ENCODE measurements around the gene GLT8D2.

The GLT8D2 gene, protein sequence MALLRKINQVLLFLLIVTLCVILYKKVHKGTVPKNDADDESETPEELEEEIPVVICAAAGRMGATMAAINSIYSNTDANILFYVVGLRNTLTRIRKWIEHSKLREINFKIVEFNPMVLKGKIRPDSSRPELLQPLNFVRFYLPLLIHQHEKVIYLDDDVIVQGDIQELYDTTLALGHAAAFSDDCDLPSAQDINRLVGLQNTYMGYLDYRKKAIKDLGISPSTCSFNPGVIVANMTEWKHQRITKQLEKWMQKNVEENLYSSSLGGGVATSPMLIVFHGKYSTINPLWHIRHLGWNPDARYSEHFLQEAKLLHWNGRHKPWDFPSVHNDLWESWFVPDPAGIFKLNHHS

DNA sequence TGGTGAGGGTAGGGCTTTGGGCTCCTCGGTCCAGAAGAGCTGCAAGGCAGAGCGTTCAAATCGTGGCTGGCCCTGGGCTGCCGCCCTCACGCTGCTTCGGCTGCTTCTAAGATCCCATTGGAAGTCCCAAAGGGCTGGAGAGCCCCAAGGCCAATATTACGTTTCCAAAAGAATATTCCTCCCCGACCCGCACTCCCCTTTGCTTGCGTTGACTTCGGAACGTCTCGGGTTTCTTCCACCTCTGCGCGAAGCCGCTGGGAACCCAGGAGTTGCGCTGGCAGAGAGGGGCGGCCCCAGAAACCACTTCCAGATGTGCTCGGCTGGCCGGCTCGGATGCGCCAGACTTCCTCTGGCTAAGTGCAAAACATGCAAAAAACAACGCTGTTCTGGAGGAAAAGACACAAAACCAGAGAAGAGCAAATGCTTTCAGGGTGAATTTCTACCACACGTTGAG lies at the start of gene GLT8D2:
GLT8D2 (minus strand) TSS at position 285 of the 454 bp plus-strand sequence. CDS start 30,539 bp downstream, outside the sequence.
- peak in 1 of 56 donors; percentile 2 for DNase-seq

DNA sequence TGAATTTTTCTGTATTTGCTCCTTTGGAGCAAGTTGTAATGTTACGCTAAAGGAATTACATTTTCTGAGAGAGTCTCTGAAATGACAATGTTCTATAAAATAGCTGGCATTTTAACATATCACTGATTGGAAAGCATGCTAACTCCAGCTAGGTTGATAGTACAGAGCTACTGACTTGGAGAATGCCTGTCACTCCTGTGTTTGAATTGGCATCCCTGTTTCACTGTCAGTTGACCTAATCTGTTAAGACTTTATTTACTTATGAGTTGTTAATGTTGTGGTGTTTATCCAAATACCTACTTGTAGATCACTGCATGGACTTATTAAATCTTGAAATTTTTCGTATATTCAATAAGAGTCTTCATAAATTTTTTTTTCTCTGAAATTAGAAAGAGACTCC lies 48.0 kb upstream of the GLT8D2 start:
- DNase-seq = no peak

DNA sequence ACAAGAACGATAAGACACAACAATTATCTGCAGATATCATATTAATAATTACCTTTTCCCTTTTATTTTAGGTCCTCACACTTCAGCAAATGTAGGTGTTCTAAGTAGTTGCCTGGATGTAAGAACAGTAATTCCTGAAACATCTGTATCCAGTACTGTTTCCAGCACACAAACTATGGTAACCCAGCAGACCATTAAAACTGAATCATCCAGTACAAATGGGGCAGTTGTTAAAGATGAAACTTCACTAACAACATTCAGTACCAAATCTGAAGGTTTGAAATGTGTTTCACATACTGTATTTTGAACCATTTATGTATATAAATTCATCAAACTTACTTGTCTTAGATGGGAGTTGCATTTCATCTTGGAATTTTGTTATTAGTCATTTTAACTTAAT lies 45.3 kb upstream of the GLT8D2 start:
- DNase-seq = no peak

DNA sequence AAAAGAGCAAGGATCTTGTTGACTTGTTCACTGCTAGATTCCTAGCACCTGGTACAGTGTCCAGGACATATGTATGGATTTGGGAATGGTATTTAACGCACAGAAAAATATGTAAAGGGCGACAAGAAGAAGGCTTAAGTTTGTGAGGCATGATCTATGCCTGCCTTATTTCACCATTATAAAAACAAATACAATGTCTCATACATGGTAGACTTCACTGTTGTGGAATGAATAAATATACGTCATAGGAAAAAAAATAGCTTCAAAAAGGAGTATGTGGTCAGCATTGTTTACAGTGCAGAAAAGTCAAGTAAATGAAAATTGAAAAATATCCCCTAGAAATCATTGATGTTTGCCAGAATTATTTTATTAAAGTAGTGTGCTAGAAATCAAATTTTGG lies 44.3 kb upstream of the GLT8D2 start:
- DNase-seq = no peak

DNA sequence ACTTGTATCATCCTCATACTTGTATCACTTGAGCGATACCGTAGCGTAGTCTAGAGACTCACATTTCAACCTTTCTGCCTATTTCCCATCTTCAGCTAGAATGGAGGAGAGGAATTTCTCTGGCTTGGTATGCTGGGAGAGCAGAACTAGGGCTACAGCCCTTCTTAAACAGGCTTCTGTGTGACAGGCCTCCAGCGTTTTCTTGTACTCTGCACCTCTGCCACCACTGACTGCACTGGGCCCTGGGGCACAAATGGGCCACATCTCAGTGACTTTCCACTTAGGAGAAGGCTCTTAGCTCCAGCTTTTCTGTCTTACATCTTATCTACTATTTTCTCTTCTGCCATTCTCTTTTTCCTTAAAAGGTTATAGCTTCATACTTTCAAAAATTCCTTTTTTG lies 41.1 kb upstream of the GLT8D2 start:
- no peak for DNase-seq

DNA sequence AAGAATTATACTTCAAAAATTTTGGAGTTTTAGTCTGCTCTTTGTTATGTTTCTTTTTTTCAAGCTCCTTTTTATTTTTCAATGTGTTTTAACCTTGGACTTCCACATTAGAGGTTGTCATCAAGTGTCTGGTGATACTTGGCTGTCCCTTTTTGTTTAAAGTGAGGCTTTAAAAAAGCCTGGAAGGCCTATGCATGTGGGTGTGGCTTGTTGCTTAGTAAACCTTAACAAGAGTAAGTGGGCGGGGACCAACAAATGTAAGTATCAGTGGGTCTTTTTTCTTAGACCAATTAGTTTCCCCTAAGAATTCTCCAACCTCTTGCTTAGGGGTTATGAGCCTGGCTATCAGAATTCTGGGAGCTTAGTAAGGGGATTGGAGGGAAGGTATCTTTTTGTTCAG lies 40.7 kb upstream of the GLT8D2 start:
- DNase-seq = no peak

DNA sequence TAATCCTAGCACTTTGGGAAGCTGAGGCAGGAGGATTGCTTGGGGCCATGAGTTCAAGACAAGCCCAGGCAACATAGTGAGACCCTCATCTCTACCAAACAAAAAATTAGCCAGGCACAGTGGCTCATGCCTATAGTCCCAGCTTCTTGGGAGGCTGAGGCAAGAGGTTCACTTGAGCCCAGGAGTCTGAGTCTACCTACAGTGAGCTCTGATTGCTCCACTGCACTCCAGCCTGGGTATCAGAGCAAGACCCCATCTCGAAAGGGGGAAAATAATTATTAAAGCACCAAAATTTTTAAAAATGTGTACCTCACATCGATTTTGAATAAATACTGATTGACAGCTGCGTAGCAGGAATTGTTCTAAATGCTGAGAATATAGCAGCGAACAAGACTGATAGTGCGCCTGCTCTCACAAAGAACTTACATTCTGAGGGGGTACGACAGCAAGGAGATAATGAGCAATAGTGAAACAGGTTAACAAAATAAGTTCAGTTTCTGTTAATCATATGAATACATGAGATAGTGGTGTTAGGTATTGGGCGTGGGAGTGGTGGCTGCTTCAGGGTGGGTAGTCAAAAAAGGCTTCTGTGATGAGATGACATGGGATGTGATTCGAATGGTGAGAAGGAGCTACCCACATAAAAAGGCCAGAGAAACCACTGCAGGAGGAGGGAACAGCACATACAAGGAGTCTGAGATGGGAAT lies 33.9 kb upstream of the GLT8D2 start:
- DNase-seq = no peak

DNA sequence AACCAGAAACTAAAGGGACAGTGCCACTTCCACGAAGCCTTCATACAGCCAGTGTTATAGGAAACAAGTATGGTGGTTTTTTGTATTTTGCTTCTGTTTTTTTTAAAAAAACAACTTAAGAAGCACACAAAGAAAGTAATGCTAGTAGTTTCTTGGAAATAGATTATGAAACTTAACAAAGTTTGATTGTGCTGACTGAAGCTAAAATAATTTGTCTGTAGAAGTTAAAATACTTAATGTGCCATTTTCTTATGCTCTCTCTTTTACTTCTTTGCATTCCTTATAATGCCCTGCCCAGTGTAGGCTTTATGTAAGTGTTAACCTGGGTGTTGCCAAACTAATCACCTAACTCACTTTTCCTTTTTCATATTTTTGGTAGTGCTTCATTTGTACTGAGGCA lies 30.8 kb upstream of the GLT8D2 start:
- no peak for DNase-seq

DNA sequence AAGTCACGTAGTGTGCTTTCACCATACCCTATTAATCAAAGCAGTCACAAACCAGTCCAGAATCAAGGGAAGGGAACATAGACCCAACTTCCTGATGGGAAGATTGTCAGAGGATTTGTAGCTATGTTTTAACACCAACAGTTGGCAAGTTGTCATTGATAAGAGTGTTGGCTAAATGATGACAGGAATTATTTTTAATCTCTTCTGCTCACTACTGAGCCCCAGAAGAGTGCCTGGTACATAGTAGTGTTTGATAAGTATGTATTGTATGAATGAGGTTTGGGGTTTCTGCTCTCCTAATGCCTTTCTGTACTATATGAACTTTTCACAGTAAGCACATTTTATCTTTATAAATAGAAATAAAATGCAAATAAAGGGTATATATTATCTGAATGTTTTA lies 29.0 kb upstream of the GLT8D2 start:
- no peak for DNase-seq

DNA sequence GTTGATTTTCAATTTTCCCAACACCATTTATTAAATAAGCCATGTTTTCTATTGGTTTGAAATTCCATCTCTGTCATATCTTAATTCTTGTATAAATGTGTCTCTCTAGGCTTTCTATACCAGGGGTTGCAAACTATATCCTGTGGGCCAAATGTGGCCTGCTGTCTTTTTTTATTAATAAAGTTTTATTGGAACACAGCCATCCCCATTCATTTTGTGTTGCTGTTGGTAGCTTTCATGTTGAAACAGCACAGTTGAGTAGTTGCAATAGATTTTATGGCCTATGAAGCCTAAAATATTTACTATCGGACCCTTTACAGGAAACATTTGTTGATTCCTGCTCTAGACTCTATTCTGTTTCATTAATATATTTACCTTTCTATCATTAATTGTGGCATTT lies 23.7 kb upstream of the GLT8D2 start:
- no peak for DNase-seq

DNA sequence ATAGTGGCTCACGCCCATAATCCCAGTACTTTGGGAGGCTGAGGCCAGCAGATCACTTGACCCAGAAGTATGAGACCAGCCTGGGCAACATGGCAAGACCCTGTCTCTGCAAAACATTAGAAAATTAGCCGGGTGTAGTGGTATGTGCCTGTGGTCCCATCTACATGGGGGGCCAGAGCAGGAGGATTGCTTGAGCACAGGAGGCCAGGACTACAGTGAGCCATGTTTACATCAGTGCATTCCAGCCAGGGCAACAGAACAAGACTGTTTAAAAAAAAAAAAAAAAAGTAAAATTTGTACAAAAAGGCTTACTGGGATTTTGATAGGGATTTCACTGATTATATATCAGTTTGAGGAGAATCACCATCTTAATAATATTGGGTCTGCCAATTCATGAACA lies 22.1 kb upstream of the GLT8D2 start:
- DNase-seq = no peak

DNA sequence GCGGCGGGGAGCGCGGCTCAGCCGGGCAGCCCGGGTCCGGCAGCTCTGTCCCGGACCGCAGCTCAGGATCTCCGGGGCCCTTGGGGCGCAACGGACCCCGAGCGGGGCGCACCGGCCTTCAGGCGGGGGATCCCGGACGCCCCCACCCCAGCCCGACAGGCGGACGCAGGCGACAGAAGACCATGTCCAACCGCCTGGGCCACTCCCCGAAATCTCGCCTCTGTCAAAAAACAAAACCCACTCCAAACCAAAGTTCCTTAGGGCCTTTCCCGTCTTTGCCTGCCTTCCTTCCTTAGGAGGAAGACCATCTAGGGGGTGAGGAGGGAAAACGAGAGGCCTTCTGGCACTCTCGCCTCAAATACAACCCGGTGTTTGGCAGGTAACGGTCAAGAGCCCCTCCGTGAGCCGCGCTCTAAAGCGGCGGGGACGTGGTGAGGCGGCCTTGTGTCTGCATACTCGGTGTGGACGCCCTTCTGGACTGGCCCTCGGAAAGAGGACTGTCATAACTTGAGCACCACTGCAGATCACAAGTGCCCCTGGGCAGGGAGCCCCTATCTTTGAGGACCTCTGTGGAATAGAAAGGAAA lies 14.9 kb upstream of the GLT8D2 start:
- DNase-seq = peak in 16 of 56 donors; percentile 4 to 64 (median 29)

DNA sequence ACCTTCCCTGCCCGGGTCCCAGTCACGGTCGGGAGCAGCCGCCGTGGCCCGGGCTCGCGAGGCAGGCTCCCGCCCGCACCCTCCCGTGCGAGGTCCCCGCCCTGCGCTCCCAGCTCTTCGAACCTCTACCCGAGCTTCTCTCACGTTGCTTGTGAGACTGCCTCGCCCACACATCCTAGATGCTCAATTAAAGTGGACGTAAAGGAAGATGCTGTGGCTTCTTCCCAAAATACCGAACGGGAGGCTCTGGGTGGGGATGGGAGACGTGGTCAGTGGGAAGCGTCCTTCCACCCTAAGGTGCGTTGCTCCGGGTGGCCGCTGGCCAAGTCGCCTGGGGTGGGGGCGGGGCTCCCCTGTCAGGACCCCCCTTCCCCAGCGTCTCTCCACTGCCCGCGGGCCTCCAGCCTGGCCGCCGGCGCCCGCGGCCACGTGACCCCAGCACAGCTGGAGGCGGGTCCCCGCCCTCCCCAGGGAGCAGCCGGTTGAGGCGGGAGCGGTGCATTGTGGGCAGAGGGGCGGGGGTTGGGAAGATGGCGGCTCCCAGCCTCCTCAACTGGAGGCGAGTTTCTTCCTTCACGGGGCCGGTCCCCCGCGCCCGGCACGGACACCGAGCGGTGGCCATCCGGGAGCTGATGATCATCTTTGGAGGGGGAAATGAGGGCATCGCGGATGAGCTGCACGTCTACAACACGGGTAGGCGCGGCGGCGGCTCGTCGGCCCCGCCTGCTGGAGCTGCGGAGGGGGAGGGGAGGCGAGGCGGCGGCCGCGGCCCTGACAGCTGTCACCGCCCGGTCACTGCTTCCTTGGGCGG lies 14.2 kb upstream of the GLT8D2 start, which contains the start of gene HCFC2:
HCFC2 (plus strand) TSS at position 501 of the 811 bp plus-strand sequence; CDS start at position 531, 30 bp downstream.
- peak; percentile 30 to 94 (median 88) for DNase-seq

DNA sequence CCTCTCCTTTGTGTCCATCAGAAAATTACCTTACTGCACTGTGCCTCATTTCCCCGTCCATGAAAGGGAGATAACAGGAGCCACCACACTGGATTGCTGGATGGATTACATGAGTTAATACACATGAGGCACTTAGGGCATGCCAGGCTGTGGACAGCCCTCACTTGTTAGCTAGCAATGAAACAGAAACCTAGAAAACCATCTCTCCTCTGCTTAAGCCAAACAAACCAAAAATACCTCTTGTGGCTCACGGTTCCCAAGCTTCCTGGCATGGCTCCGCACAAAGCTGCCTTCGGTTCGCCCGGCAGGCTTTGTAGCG lies 13.7 kb upstream of the GLT8D2 start:
- peak in 2 of 56 donors; percentile 33 to 40 for DNase-seq

DNA sequence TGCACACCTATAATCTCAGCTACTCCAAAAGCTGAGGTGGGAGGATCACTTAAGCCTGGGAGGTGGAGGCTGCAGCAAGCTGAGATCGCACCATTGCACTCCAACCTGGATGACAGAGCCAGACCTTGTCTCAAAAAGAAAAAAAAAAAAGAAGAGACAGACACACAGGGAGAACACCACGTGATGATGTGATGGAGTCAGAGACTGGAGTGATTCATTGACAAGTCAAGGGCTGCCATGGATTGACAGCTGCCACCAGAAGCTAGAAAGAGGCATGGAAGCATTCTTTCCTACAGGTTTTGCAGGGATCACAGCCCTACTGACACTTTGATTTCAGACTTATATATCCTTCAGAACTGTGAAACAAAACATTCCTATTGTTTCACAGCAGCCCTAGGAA lies 10.8 kb upstream of the GLT8D2 start:
- DNase-seq = no peak

DNA sequence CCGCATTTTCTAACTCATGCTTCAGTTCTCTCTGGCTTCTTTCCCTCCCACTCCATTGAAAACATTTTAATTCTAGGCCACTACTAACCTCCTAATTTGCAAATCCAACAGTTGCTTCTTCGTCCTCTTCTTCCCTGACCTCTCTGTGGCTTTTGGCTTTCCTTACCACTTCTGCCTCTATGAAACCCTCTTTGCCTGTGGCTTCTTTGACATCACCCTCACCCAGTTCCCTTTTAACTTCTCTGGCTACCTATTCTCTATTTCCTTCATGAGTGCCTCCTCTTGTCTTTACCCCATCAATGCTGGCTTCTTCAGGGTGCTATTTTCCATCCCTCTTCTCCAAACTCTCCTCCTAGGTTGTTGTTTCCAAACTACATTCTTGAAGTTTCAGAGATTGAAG lies 10.0 kb upstream of the GLT8D2 start:
- DNase-seq = no peak

DNA sequence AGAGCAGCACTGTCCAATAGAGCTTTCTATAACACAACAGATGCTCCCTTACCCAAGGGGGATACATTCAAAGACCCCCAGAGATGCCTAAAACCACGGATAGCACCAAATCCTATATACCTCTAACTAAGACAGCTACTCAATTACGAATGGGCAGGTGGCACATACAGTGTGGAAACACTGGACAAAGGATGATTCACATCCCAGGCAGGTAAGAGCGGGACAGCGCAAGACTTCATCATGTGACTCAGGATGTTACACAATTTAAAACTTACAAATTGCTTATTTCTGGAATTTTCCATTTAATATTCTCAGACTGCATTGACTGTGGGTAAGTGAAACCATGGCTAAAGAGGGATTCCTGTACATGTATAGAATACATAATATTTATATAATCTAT lies 8.8 kb upstream of the GLT8D2 start:
- no peak for DNase-seq

DNA sequence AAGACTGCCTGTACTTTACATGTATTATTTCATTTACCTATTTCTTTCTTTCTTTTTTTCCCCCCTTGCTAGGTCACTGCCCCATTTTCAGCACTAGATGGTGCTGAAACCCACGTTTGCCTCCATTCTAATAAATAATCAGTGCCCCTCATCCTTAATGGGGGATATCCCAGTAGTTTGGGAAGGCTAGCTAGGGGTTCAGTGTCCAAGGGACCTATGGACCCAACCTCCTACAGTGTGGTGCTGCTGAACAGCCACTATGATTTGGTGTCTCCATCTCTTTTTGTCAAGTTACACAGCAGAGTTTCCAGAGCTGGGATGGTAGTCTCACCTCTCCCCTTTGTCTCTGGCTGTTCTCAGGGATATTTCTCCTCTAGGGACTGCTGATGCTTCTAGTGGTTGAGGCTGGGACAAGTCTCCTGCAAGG lies 7.8 kb upstream of the GLT8D2 start:
- no peak for DNase-seq

DNA sequence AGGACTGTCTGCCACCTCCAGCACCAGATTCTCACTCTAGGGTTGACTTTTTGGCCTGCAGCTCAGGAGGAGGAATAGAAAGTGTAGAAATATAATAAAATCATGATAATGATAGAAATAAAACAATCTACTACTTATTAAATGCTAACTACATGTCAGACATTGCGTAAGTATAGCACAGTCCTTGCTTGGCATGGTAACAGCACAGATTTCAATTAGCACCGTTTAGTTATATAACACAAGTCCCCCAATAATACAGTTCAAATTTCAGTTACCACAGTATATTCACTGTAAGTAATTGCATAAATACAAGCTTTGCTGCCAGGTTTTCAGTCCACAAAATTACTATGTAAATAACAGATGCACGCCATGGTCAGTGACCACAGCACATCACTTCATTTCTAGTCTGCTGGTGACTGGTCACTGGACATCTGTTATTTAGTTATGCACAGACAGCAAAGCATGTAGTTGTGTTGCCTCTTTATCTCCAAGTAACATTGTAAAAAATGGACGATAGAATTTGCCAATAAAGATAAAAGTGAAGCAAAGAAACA lies 6.5 kb upstream of the GLT8D2 start:
- no peak for DNase-seq

DNA sequence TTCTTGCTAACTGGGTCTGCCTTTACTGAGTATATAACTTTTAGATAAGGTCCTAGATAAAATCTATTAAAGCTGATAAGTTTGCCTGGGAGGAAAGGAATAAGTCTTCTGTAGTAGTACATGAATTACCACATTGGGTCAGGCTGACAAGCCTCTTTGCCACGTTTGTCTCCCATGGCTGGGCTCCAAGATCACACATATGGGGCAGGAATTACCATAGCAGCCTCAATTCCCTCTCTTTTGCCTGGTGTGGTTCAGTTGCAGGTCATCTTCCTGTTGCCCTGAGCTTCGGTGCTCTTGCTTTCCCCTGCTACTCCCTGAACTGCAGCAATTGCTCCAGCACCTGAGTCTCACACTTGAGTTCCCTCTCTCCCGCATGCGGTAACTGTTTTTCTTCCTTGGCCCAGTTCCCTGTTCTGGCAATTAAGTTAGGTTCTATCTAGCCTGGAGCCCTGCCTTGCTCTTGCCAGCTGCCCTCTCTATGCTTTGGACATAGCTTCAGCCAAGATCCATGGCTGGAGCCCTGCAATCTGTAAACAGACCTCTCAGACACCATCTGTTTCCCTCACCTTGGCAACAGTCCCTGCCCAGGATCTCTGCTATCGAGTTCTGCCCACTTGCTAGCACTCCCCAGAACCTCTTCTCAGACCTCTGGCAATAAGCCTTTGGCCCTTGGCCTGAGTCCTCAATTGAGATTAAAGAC lies 5.8 kb upstream of the GLT8D2 start:
- peak in 2 of 56 donors; percentile 4 to 15 for DNase-seq

All from nucleus accumbens (tissue), 56 donors.